HEK293 (cell line): ENCODE measurements around the gene ATE1.
A peak's percentile ranks its signal among the peaks of the same experiment; 100 is the strongest.

Experiments used
- GFI1B ChIP-seq: fragments of 450-650 bp; formaldehyde crosslinking; IDR thresholded peaks from 2 replicates; pipeline ENCODE4 v1.5.1; 2016; ENCODE audit warnings: missing biosample characterization, missing genetic modification characterization
- HOXC10 ChIP-seq: sonication (generic); formaldehyde crosslinking; IDR thresholded peaks from 2 replicates; pipeline ENCODE4 v1.8.1; 2023; ENCODE audit warnings: mild to moderate bottlenecking, missing genetic modification reagents
- KLF7 ChIP-seq: fragments of 450-650 bp; formaldehyde crosslinking; IDR thresholded peaks from 2 replicates; pipeline ENCODE4 v1.5.1; 2016; ENCODE audit warnings: missing biosample characterization, missing genetic modification characterization, borderline replicate concordance
- SP3 ChIP-seq: fragments of 450-650 bp; formaldehyde crosslinking; IDR thresholded peaks from 2 replicates; pipeline ENCODE4 v1.5.1; 2016; ENCODE audit warnings: missing biosample characterization, missing genetic modification characterization
- TCF7L2 ChIP-seq: IDR thresholded peaks from 2 replicates; pipeline ENCODE4 v1.6.1; 2011; ENCODE audit warnings: low read depth, mild to moderate bottlenecking, inconsistent platforms, low read length, moderate library complexity, borderline replicate concordance
- TRIM28 ChIP-seq: IDR thresholded peaks from 2 replicates; pipeline ENCODE4 v1.6.1; 2011; ENCODE audit warnings: low read length, control low read depth, borderline replicate concordance
- ZBTB20 ChIP-seq: fragments of 450-650 bp; formaldehyde crosslinking; IDR thresholded peaks from 2 replicates; pipeline ENCODE4 v1.5.1; 2016; ENCODE audit warnings: missing biosample characterization, missing genetic modification characterization
- ZBTB7A ChIP-seq: fragments of 450-650 bp; formaldehyde crosslinking; IDR thresholded peaks from 2 replicates; pipeline ENCODE4 v1.5.1; 2016; ENCODE audit warnings: low read depth, missing biosample characterization, missing genetic modification characterization
- ZFHX2 ChIP-seq: fragments of 450-650 bp; formaldehyde crosslinking; conservative IDR thresholded peaks from 2 replicates; pipeline ENCODE4 v1.5.1; 2016; ENCODE audit warnings: missing biosample characterization, missing genetic modification characterization
- ZIC2 ChIP-seq: fragments of 450-650 bp; formaldehyde crosslinking; IDR thresholded peaks from 2 replicates; pipeline ENCODE4 v1.5.1; 2016; ENCODE audit warnings: missing biosample characterization, missing genetic modification characterization
- ZNF146 ChIP-seq: fragments of 450-650 bp; formaldehyde crosslinking; IDR thresholded peaks from 2 replicates; pipeline ENCODE4 v1.5.1; 2016; ENCODE audit warnings: missing biosample characterization, missing genetic modification characterization
- ZNF155 ChIP-seq: fragments of 450-650 bp; formaldehyde crosslinking; IDR thresholded peaks from 2 replicates; pipeline ENCODE4 v1.5.1; 2016; ENCODE audit warnings: missing biosample characterization, missing genetic modification characterization
- ZNF202 ChIP-seq: fragments of 450-650 bp; formaldehyde crosslinking; IDR thresholded peaks from 2 replicates; pipeline ENCODE4 v1.5.1; 2016; ENCODE audit warnings: missing biosample characterization, missing genetic modification characterization, borderline replicate concordance
- ZNF211 ChIP-seq: fragments of 450-650 bp; formaldehyde crosslinking; IDR thresholded peaks from 2 replicates; pipeline ENCODE4 v1.5.1; 2016; ENCODE audit warnings: low read depth, missing biosample characterization, missing genetic modification characterization
- ZNF221 ChIP-seq: fragments of 450-650 bp; formaldehyde crosslinking; IDR thresholded peaks from 2 replicates; pipeline ENCODE4 v1.5.1; 2017; ENCODE audit warnings: missing biosample characterization, missing genetic modification characterization, borderline replicate concordance
- ZNF23 ChIP-seq: fragments of 450-650 bp; formaldehyde crosslinking; IDR thresholded peaks from 2 replicates; pipeline ENCODE4 v1.5.1; 2016; ENCODE audit warnings: missing biosample characterization, missing genetic modification characterization, borderline replicate concordance
- ZNF266 ChIP-seq: fragments of 450-650 bp; formaldehyde crosslinking; IDR thresholded peaks from 2 replicates; pipeline ENCODE4 v1.5.1; 2016; ENCODE audit warnings: missing biosample characterization, missing genetic modification characterization, low read depth
- ZNF274 ChIP-seq, 2 experiments: fragments of 200-500 bp in 1 of 2; fragments of 450-650 bp in 1 of 2; sonication (Bioruptor generic) in 1 of 2; formaldehyde crosslinking in 1 of 2; IDR thresholded peaks; 2 replicates each; pipeline versions ENCODE4 v1.5.1 to v1.6.1; 2014 to 2016; ENCODE audit warnings: borderline replicate concordance in 1 of 2, inconsistent platforms in 1 of 2, low read length in 1 of 2, missing biosample characterization in 1 of 2, missing genetic modification characterization in 1 of 2
- ZNF324 ChIP-seq: fragments of 450-650 bp; formaldehyde crosslinking; IDR thresholded peaks from 2 replicates; pipeline ENCODE4 v1.5.1; 2016; ENCODE audit warnings: missing biosample characterization, missing genetic modification characterization
- ZNF341 ChIP-seq: fragments of 450-650 bp; formaldehyde crosslinking; IDR thresholded peaks from 2 replicates; pipeline ENCODE4; 2016; ENCODE audit warnings: low read depth, missing biosample characterization, missing genetic modification characterization
- ZNF354C ChIP-seq: fragments of 450-650 bp; formaldehyde crosslinking; IDR thresholded peaks from 2 replicates; pipeline ENCODE4 v1.5.1; 2016; ENCODE audit warnings: missing biosample characterization, missing genetic modification characterization, low read depth, borderline replicate concordance
- ZNF426 ChIP-seq: fragments of 450-650 bp; formaldehyde crosslinking; IDR thresholded peaks from 2 replicates; pipeline ENCODE4 v1.5.1; 2017; ENCODE audit warnings: missing biosample characterization, missing genetic modification characterization, mild to moderate bottlenecking, inconsistent platforms, moderate library complexity
- ZNF473 ChIP-seq: fragments of 450-650 bp; formaldehyde crosslinking; IDR thresholded peaks from 2 replicates; pipeline ENCODE4 v1.5.1; 2017; ENCODE audit warnings: missing biosample characterization, missing genetic modification characterization
- ZNF521 ChIP-seq: fragments of 450-650 bp; formaldehyde crosslinking; IDR thresholded peaks from 2 replicates; pipeline ENCODE4 v1.5.1; 2017; ENCODE audit warnings: missing biosample characterization, mild to moderate bottlenecking, missing genetic modification characterization
- ZNF529 ChIP-seq: fragments of 450-650 bp; formaldehyde crosslinking; IDR thresholded peaks from 2 replicates; pipeline ENCODE4 v1.5.1; 2017; ENCODE audit warnings: missing genetic modification characterization, missing biosample characterization; ENCODE audit not compliant: insufficient replicate concordance
- ZNF561 ChIP-seq: fragments of 450-650 bp; IDR thresholded peaks from 2 replicates; pipeline ENCODE4 v1.5.1; 2018; ENCODE audit warnings: missing biosample characterization, missing genetic modification characterization, borderline replicate concordance
- ZNF585B ChIP-seq: fragments of 450-650 bp; formaldehyde crosslinking; IDR thresholded peaks from 2 replicates; pipeline ENCODE4 v1.5.1; 2016; ENCODE audit warnings: missing biosample characterization, missing genetic modification characterization
- ZNF600 ChIP-seq: fragments of 450-650 bp; formaldehyde crosslinking; IDR thresholded peaks from 2 replicates; pipeline ENCODE4 v1.5.1; 2016; ENCODE audit warnings: missing biosample characterization, missing genetic modification characterization
- ZNF623 ChIP-seq: fragments of 450-650 bp; formaldehyde crosslinking; IDR thresholded peaks from 2 replicates; pipeline ENCODE4 v1.5.1; 2016; ENCODE audit warnings: missing biosample characterization, missing genetic modification characterization
- ZNF624 ChIP-seq: fragments of 450-650 bp; formaldehyde crosslinking; IDR thresholded peaks from 2 replicates; pipeline ENCODE4 v1.5.1; 2017; ENCODE audit warnings: missing biosample characterization, missing genetic modification characterization
- ZNF658 ChIP-seq: fragments of 450-650 bp; formaldehyde crosslinking; IDR thresholded peaks from 2 replicates; pipeline ENCODE4; 2016; ENCODE audit warnings: missing biosample characterization, missing genetic modification characterization
- ZNF670 ChIP-seq: fragments of 450-650 bp; formaldehyde crosslinking; IDR thresholded peaks from 2 replicates; pipeline ENCODE4 v1.5.1; 2016; ENCODE audit warnings: missing biosample characterization, missing genetic modification characterization, low read depth
- ZNF701 ChIP-seq: fragments of 450-650 bp; formaldehyde crosslinking; IDR thresholded peaks from 2 replicates; pipeline ENCODE4 v1.5.1; 2016; ENCODE audit warnings: missing biosample characterization, missing genetic modification characterization
- ZSCAN16 ChIP-seq: fragments of 450-650 bp; formaldehyde crosslinking; IDR thresholded peaks from 2 replicates; pipeline ENCODE4 v1.5.1; 2016; ENCODE audit warnings: missing biosample characterization, missing genetic modification characterization
- ZXDB ChIP-seq: fragments of 450-650 bp; formaldehyde crosslinking; IDR thresholded peaks from 2 replicates; pipeline ENCODE4 v1.5.1; 2016; ENCODE audit warnings: missing biosample characterization, missing genetic modification characterization
- TF ChIP-seq, protein P1 (sequence below): fragments of 450-650 bp; formaldehyde crosslinking; IDR thresholded peaks from 2 replicates; pipeline ENCODE4 v1.5.1; 2016; ENCODE audit warnings: missing biosample characterization, missing genetic modification characterization
- TF ChIP-seq, protein P2 (sequence below): fragments of 450-650 bp; formaldehyde crosslinking; IDR thresholded peaks from 2 replicates; pipeline ENCODE4 v1.5.1; 2016; ENCODE audit warnings: missing biosample characterization, missing genetic modification characterization
- TF ChIP-seq, protein P3 (sequence below): fragments of 450-650 bp; formaldehyde crosslinking; IDR thresholded peaks from 2 replicates; pipeline ENCODE4 v1.5.1; 2016; ENCODE audit warnings: missing biosample characterization, missing genetic modification characterization, low read depth

The ATE1 gene

DNA sequence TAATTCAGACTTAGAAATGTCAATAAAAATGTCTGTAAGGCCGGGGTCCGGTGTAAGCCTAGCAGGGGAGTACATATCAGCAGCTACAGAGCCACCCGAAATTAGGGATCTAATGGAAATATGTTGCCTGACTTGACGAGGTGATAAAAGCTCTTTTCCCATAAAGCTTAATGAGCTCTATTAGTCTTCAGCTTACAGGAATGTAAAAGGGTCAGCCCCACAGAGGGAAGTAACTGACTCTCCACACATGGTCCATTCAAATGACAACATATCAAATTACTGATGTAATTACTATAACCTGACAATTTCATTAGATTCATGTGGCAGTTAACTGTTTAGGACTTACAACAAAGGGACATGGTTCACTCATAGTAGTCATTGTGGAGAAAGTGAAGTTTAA, 62.3 kb downstream of the ATE1 start (continued):
- TF ChIP-seq, protein P1, sequence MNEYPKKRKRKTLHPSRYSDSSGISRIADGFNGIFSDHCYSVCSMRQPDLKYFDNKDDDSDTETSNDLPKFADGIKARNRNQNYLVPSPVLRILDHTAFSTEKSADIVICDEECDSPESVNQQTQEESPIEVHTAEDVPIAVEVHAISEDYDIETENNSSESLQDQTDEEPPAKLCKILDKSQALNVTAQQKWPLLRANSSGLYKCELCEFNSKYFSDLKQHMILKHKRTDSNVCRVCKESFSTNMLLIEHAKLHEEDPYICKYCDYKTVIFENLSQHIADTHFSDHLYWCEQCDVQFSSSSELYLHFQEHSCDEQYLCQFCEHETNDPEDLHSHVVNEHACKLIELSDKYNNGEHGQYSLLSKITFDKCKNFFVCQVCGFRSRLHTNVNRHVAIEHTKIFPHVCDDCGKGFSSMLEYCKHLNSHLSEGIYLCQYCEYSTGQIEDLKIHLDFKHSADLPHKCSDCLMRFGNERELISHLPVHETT (tag by site-specific recombination) = peak; percentile 66; the same call in 1 of the 2 replicates
- TF ChIP-seq, protein P2, sequence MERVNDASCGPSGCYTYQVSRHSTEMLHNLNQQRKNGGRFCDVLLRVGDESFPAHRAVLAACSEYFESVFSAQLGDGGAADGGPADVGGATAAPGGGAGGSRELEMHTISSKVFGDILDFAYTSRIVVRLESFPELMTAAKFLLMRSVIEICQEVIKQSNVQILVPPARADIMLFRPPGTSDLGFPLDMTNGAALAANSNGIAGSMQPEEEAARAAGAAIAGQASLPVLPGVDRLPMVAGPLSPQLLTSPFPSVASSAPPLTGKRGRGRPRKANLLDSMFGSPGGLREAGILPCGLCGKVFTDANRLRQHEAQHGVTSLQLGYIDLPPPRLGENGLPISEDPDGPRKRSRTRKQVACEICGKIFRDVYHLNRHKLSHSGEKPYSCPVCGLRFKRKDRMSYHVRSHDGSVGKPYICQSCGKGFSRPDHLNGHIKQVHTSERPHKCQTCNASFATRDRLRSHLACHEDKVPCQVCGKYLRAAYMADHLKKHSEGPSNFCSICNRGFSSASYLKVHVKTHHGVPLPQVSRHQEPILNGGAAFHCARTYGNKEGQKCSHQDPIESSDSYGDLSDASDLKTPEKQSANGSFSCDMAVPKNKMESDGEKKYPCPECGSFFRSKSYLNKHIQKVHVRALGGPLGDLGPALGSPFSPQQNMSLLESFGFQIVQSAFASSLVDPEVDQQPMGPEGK = peak; percentile 72
- TF ChIP-seq ZSCAN16 (tag by site-specific recombination) (peak; percentile 63; the same call in 1 of the 2 replicates), GFI1B (tag by site-specific recombination) (0 out of 2 replicates have a peak, but pooled peaks have one; percentile 27), ZBTB7A (no peak), ZNF701 (tag by site-specific recombination) (no peak), ZNF624 (tag by site-specific recombination) (no peak), TCF7L2 (no peak), ZNF202 (tag by site-specific recombination) (no peak), HOXC10 (CRISPR knock-in tag) (no peak), ZNF211 (tag by site-specific recombination) (no peak), KLF7 (no peak), ZNF658 (tag by site-specific recombination) (no peak), ZNF221 (no peak), ZFHX2 (tag by site-specific recombination) (no peak), ZNF146 (no peak), ZNF324 (tag by site-specific recombination) (no peak), ZNF600 (tag by site-specific recombination) (0 out of 2 replicates have a peak, but pooled peaks have one; percentile 54), ZNF23 (tag by site-specific recombination) (no peak), ZNF354C (tag by site-specific recombination) (no peak), ZNF266 (tag by site-specific recombination) (no peak), TRIM28 (no peak), ZNF529 (tag by site-specific recombination) (no peak), ZNF426 (tag by site-specific recombination) (no peak), ZNF473 (tag by site-specific recombination) (no peak), ZNF274 (IDR thresholded peaks at IDR 0.05; ENCODE audit: low read length) (no peak), ZNF274 (tag by site-specific recombination; IDR thresholded peaks at IDR 0.05; ENCODE audit: borderline replicate concordance) (no peak), ZNF341 (tag by site-specific recombination) (no peak), ZNF623 (tag by site-specific recombination) (no peak), SP3 (tag by site-specific recombination) (no peak), ZNF521 (tag by site-specific recombination) (no peak), ZNF155 (tag by site-specific recombination) (no peak), ZIC2 (peak; percentile 61; the same call in 1 of the 2 replicates), ZBTB20 (tag by site-specific recombination) (no peak), ZXDB (peak; percentile 51; the same call in 1 of the 2 replicates), ZNF561 (tag by site-specific recombination) (peak; percentile 93), ZNF585B (tag by site-specific recombination) (no peak), ZNF670 (no peak)
- TF ChIP-seq, protein P3, sequence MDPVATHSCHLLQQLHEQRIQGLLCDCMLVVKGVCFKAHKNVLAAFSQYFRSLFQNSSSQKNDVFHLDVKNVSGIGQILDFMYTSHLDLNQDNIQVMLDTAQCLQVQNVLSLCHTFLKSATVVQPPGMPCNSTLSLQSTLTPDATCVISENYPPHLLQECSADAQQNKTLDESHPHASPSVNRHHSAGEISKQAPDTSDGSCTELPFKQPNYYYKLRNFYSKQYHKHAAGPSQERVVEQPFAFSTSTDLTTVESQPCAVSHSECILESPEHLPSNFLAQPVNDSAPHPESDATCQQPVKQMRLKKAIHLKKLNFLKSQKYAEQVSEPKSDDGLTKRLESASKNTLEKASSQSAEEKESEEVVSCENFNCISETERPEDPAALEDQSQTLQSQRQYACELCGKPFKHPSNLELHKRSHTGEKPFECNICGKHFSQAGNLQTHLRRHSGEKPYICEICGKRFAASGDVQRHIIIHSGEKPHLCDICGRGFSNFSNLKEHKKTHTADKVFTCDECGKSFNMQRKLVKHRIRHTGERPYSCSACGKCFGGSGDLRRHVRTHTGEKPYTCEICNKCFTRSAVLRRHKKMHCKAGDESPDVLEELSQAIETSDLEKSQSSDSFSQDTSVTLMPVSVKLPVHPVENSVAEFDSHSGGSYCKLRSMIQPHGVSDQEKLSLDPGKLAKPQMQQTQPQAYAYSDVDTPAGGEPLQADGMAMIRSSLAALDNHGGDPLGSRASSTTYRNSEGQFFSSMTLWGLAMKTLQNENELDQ (tag by site-specific recombination) = no peak
